ENCODE results near the gene HMHB1. TPM values are rescaled to one million over a fixed set of nuclear protein-coding genes. Genes with fewer than 3 reads are reported as not detected.

Gene HMHB1
- polyA plus RNA-seq, 1 donor (not counting 4 experiments of a cell fraction or from before 2014, with no cell fraction given) = not detected

DNA sequence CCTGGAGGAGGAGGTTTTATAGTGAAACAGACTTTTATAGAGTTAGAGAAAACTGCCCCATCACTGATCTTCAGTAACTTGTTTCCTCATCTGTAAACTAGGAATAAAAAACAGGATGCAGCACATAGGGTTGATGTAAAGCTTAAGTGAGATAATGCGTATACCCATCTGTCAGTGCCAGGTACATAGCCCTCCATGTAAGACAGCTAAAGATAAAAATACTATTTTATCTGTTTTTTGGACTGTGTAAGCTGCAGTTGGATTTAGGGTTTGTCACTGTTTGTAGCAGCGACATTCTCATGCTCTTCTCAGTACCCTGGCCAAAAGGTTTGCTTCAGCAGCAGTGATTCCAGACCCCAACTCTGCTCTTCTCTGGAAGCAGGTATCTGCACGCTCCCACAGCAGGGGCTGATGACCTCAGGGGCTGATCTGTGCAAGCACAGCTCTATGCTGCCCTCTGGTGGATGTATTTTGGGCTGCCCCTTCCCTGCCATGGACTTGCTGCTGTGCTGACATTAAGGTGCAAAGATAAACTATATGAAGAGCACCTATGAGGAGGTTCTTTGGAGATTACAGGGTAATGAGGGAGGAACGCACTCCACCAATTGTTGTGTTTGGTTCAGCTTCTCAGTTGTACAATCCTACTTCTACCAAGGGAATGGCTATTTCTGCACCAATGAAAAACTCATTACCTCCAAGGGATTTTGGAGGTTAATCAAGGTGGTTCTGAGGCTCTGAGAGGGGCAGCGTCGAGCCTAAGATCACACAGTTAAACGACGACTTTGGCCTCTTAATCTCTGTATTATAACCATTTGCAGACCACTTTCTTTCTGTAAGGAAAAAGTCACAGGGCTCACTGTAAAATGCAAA is 13.1 kb downstream of the HMHB1 start:
- no peak overlapping the region for H3K9ac ChIP-seq (ENCODE audit: control insufficient read depth, extremely low read depth, insufficient read depth, low read length)
- dilution Hi-C loops (cut with MboI; ENCODE audit: extremely low pct_ligation_motif_present, low sequenced_read_pairs) = loop anchor here (25.0 kb wide), 1 partner anchor 112 kb away; no protein-coding TSS in a partner anchor

DNA sequence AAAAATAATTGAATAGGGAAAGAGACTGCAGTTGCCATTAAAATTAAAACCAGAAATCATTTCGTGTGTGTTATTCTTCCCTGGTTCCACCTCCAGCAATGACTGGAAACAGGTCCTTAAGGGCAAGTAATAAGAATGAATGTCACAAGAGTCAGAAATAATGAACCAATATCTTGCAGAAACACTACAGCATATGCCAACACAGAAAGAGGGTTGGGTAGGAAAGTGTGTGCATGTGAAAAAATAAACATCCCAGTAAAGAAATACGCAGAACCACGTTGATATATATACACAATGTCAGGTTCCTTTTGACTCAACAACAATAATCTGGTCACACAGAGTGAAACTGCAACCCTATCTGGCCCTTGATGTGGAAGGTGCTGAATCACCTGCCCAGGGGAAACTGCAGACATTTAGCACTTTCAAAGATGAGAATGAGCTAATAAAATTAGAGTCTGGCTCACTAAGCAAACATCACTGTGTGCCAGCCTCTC is 15.0 kb downstream of the HMHB1 start:
- Histone ChIP-seq H3K4me2 (ENCODE audit: control insufficient read depth, extremely low read depth, insufficient read depth, low read depth, low read length) (no peak overlapping the region), H3K9ac (ENCODE audit: control insufficient read depth, extremely low read depth, insufficient read depth, low read length) (no peak overlapping the region), H3K4me1 (ENCODE audit: control insufficient read depth, extremely low read depth, insufficient read depth, low read length) (no peaks in the 10 kb centered on the region), H3K36me3 (ENCODE audit: control insufficient read depth in 2 of 2, extremely low read depth in 1 of 2, insufficient read depth in 2 of 2, low read length in 2 of 2) (no peaks in the 10 kb centered on the region), H3K27me3 (ENCODE audit: control insufficient read depth, extremely low read depth, insufficient read depth, low read length) (no peaks in the 10 kb centered on the region), H2AFZ (ENCODE audit: control insufficient read depth, low read length) (no peak overlapping the region), H3K79me2 (ENCODE audit: control insufficient read depth, insufficient read depth, low read length) (no peaks in the 10 kb centered on the region), H3K9me3 (ENCODE audit: control insufficient read depth, low read depth, low read length) (no peaks in the 10 kb centered on the region), H3K4me3 (ENCODE audit: control insufficient read depth in 2 of 3, extremely low read depth in 1 of 3, insufficient read depth in 2 of 3, low read depth in 1 of 3, low read length in 3 of 3) (no peak overlapping the region), H4K20me1 (ENCODE audit: control insufficient read depth, extremely low read depth, insufficient read depth, low read length) (no peaks in the 10 kb centered on the region), H3K9me1 (ENCODE audit: control insufficient read depth, extremely low read depth, insufficient read depth, low read length) (no peaks in the 10 kb centered on the region), H3K27ac (ENCODE audit: control insufficient read depth, insufficient read depth, low read length) (no peak overlapping the region)
- FAIRE-seq = no peak
- DNase-seq (ENCODE audit: low read depth, low spot score) = no peak
- dilution Hi-C loops (cut with MboI; ENCODE audit: extremely low pct_ligation_motif_present, low sequenced_read_pairs) = loop anchor here (25.0 kb wide), 1 partner anchor 110 kb away; no protein-coding TSS in a partner anchor
- TF ChIP-seq EZH2 (IDR thresholded peaks at IDR 0.05; ENCODE audit: low read length) = no peak
- TF ChIP-seq CTCF (optimal IDR thresholded peaks at IDR 0.05 in 1 of 3, IDR thresholded peaks at IDR 0.05 in 1 of 3, conservative IDR thresholded peaks at IDR 0.05 in 1 of 3; ENCODE audit: extremely low read depth in 1 of 3, insufficient read depth in 2 of 3, low read length in 3 of 3) = no peak

More for the DNA sequence above, 13.1 kb downstream of the HMHB1 start:
- DNase-seq (ENCODE audit: low read depth, low spot score) (peak; percentile 48), FAIRE-seq (peak; percentile 23)
- H3K27me3 ChIP-seq (ENCODE audit: control insufficient read depth, extremely low read depth, insufficient read depth, low read length) = no peaks in the 10 kb centered on the region
- no peaks in the 10 kb centered on the region for H3K79me2 ChIP-seq (ENCODE audit: control insufficient read depth, insufficient read depth, low read length)
- H3K4me2 ChIP-seq (ENCODE audit: control insufficient read depth, extremely low read depth, insufficient read depth, low read depth, low read length) = no peak overlapping the region
- no peaks in the 10 kb centered on the region for H3K36me3 ChIP-seq (ENCODE audit: control insufficient read depth in 2 of 2, extremely low read depth in 1 of 2, insufficient read depth in 2 of 2, low read length in 2 of 2)
- peak; percentile 91 to 98 (median 94) for TF ChIP-seq CTCF (optimal IDR thresholded peaks at IDR 0.05 in 1 of 3, IDR thresholded peaks at IDR 0.05 in 1 of 3, conservative IDR thresholded peaks at IDR 0.05 in 1 of 3; ENCODE audit: extremely low read depth in 1 of 3, insufficient read depth in 2 of 3, low read length in 3 of 3)
- no peak for TF ChIP-seq EZH2 (IDR thresholded peaks at IDR 0.05; ENCODE audit: low read length)
- no peaks in the 10 kb centered on the region for H4K20me1 ChIP-seq (ENCODE audit: control insufficient read depth, extremely low read depth, insufficient read depth, low read length)
- H2AFZ ChIP-seq (ENCODE audit: control insufficient read depth, low read length) = no peak overlapping the region
- H3K9me3 ChIP-seq (ENCODE audit: control insufficient read depth, low read depth, low read length) = no peaks in the 10 kb centered on the region
- no peak overlapping the region for H3K27ac ChIP-seq (ENCODE audit: control insufficient read depth, insufficient read depth, low read length)
- H3K4me1 ChIP-seq (ENCODE audit: control insufficient read depth, extremely low read depth, insufficient read depth, low read length) = no peaks in the 10 kb centered on the region
- no peak overlapping the region for H3K4me3 ChIP-seq (ENCODE audit: control insufficient read depth in 2 of 3, extremely low read depth in 1 of 3, insufficient read depth in 2 of 3, low read depth in 1 of 3, low read length in 3 of 3)
- H3K9me1 ChIP-seq (ENCODE audit: control insufficient read depth, extremely low read depth, insufficient read depth, low read length) = no peaks in the 10 kb centered on the region

All from keratinocyte (primary cell).